Panc1 (cell line): ENCODE measurements around the gene TMEM108. TPM values are rescaled to one million over a fixed set of nuclear protein-coding genes. Genes with fewer than 3 reads are reported as not detected.

ENCODE experiments used
- ATAC-seq: fragments of 200-7000 bp; cut with Tn5 transposase; 2 replicates; pipeline ENCODE4 v1.9.1; 2020; ENCODE audit warnings: mild to moderate bottlenecking, moderate library complexity
- BruUV-seq: library from RNA; stranded (reverse); fragments of 400-500 nt; replicated peaks from 2 replicates; lab custom pipeline; 2021; lab: Mats Ljungman, UMichigan
- CTCF ChIA-PET: fragments of 300-600 bp; sonication (Branson Sonifier 250); formaldehyde crosslinking; loops from one replicate; lab custom pipeline; 2022; ENCODE audit warnings: antibody characterized with exemption; lab: Charles Lee
- POLR2A ChIA-PET: fragments of 300-600 bp; sonication (Branson Sonifier 250); formaldehyde crosslinking; loops from one replicate; lab custom pipeline; 2022; ENCODE audit warnings: antibody characterized with exemption; lab: Charles Lee
- DNase-seq: peaks from one replicate; pipeline ENCODE4 v3.0.0-alpha.2; 2010; ENCODE audit warnings: low read depth, low spot score
- H3K27ac ChIP-seq: 2 replicates; pipeline ENCODE4 v1.5.1; 2011; ENCODE audit warnings: mild to moderate bottlenecking, low read length, inconsistent platforms
- H3K27me3 ChIP-seq: fragments of 200-500 bp; sonication (Bioruptor generic); 2 replicates; pipeline ENCODE4 v1.6.0; 2014; ENCODE audit warnings: low read length, inconsistent platforms; ENCODE audit not compliant: control insufficient read depth, insufficient read depth
- H3K36me3 ChIP-seq: fragments of 200-500 bp; sonication (Bioruptor generic); 2 replicates; pipeline ENCODE4 v1.5.1; 2014; ENCODE audit warnings: inconsistent platforms, mild to moderate bottlenecking, low read length, moderate library complexity; ENCODE audit not compliant: control insufficient read depth, insufficient read depth
- H3K4me1 ChIP-seq: 2 replicates; pipeline ENCODE4 v1.5.1; 2011; ENCODE audit warnings: inconsistent platforms, mild to moderate bottlenecking, low read length, moderate library complexity; ENCODE audit not compliant: control insufficient read depth, insufficient read depth
- H3K4me3 ChIP-seq, 2 experiments: 2 replicates each; pipeline ENCODE4 v1.5.1; 2011 to 2012; ENCODE audit warnings: low read depth in 2 of 2, low read length in 2 of 2, mild to moderate bottlenecking in 2 of 2, inconsistent platforms in 1 of 2, moderate library complexity in 1 of 2
- H3K9me3 ChIP-seq: fragments of 200-500 bp; sonication (Bioruptor generic); 2 replicates; pipeline ENCODE4 v1.5.1; 2014; ENCODE audit warnings: low read depth, mild to moderate bottlenecking, inconsistent platforms, low read length, moderate library complexity; ENCODE audit not compliant: control insufficient read depth, insufficient read depth
- CTCF ChIP-seq: fragments of 450-650 bp; IDR thresholded peaks from 2 replicates; pipeline ENCODE4 v1.5.1; 2017; ENCODE audit warnings: mild to moderate bottlenecking
- POLR2AphosphoS5 ChIP-seq: IDR thresholded peaks from 2 replicates; pipeline ENCODE4 v1.6.1; 2012; ENCODE audit warnings: mild to moderate bottlenecking, low read depth, low read length, moderate library complexity
- SIN3A ChIP-seq: IDR thresholded peaks from 2 replicates; pipeline ENCODE4 v1.6.1; 2012; ENCODE audit warnings: low read depth, mild to moderate bottlenecking, low read length, moderate library complexity, borderline replicate concordance; ENCODE audit not compliant: insufficient read depth
- TCF7L2 ChIP-seq: IDR thresholded peaks from 2 replicates; pipeline ENCODE4 v1.6.1; 2011; ENCODE audit warnings: mild to moderate bottlenecking, low read depth, low read length, inconsistent platforms
- in situ Hi-C: cut with HindIII; loops from 2 replicates; pipeline ENCODE4 v1.10.0; 2016; ENCODE audit warnings: low sequenced_read_pairs, low pct_unique_long_range_greater_than_20kb
- intact Hi-C: fragments of 100-400 bp; cut with micrococcal nuclease; formaldehyde crosslinking; loops from one replicate; pipeline ENCODE4 v1.10.0; 2022; ENCODE audit not compliant: unreplicated experiment
- total RNA-seq: library from RNA; stranded (reverse); gene quantifications from one replicate; pipeline ENCODE4 v1.2.1, GENCODE V29; 2021; ENCODE audit not compliant: unreplicated experiment
- TF ChIP-seq, protein P1 (sequence below), 2 experiments: IDR thresholded peaks; 2 replicates each; pipeline ENCODE4 v1.6.1; 2011 to 2012; ENCODE audit warnings: low read depth in 2 of 2, control low read depth in 1 of 2, low read length in 1 of 2, mild to moderate bottlenecking in 1 of 2, moderate library complexity in 1 of 2; ENCODE audit not compliant: insufficient read depth in 1 of 2

The TMEM108 gene
- total RNA-seq, 1 experiment from 2014 or later: 0.41 TPM

DNA sequence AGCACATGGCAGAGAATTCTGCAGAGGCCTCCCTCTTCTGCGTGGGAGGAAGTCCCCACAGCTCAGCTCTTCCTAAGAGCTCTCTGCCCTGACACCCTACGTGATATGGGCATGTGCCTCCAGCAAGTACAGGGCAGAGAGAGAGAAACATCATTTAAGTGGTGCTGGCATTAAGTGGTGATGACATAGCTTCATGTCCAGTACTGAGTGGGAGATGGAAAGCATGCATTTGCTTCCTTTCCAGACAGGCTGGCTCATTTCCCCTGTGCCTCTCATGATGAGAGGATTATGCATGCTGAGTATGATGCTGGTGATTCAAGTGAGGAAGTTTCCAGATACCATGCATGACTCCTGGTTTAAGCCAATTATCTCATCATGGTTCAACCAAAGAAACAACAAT is 388.5 kb downstream of the TMEM108 start:
- no peak for ATAC-seq
- H3K27ac ChIP-seq: peak overlapping the region; percentile 32
- H3K4me1 ChIP-seq: peaks cover 17% of the 10 kb centered on the region
- DNase-seq: no peak
- no peaks in the 10 kb centered on the region for H3K36me3 ChIP-seq
- ChIA-PET CTCF (interaction anchor here (0.5 kb wide), 1 partner anchor 72 kb away, joined by 4 read pairs; no protein-coding TSS in a partner anchor), POLR2A (interaction anchor here (0.5 kb wide), 1 partner anchor 716 kb away, joined by 4 read pairs; no protein-coding TSS in a partner anchor)
- in situ Hi-C loops: no loop called here
- TF ChIP-seq SIN3A (no peak), CTCF (no peak), POLR2AphosphoS5 (no peak), TCF7L2 (no peak)
- TF ChIP-seq, protein P1, sequence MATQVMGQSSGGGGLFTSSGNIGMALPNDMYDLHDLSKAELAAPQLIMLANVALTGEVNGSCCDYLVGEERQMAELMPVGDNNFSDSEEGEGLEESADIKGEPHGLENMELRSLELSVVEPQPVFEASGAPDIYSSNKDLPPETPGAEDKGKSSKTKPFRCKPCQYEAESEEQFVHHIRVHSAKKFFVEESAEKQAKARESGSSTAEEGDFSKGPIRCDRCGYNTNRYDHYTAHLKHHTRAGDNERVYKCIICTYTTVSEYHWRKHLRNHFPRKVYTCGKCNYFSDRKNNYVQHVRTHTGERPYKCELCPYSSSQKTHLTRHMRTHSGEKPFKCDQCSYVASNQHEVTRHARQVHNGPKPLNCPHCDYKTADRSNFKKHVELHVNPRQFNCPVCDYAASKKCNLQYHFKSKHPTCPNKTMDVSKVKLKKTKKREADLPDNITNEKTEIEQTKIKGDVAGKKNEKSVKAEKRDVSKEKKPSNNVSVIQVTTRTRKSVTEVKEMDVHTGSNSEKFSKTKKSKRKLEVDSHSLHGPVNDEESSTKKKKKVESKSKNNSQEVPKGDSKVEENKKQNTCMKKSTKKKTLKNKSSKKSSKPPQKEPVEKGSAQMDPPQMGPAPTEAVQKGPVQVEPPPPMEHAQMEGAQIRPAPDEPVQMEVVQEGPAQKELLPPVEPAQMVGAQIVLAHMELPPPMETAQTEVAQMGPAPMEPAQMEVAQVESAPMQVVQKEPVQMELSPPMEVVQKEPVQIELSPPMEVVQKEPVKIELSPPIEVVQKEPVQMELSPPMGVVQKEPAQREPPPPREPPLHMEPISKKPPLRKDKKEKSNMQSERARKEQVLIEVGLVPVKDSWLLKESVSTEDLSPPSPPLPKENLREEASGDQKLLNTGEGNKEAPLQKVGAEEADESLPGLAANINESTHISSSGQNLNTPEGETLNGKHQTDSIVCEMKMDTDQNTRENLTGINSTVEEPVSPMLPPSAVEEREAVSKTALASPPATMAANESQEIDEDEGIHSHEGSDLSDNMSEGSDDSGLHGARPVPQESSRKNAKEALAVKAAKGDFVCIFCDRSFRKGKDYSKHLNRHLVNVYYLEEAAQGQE (IDR thresholded peaks at IDR 0.05; ENCODE audit: insufficient read depth in 1 of 2, low read depth in 2 of 2, low read length in 1 of 2): no peak
- intact Hi-C loops: no loop called here
- no TSS peak for BruUV-seq
- no peak overlapping the region for H3K4me3 ChIP-seq
- no peaks in the 10 kb centered on the region for H3K9me3 ChIP-seq
- H3K27me3 ChIP-seq: no peaks in the 10 kb centered on the region

GRCh38 chr3:133428552-133428951 is 390.4 kb downstream of the TMEM108 start:
- intact Hi-C loops: no loop called here
- 0 out of 2 replicates have a peak, but pooled peaks have one; percentile 31 for ATAC-seq
- TF ChIP-seq POLR2AphosphoS5: no peak
- no peak for TF ChIP-seq SIN3A
- TF ChIP-seq TCF7L2: no peak
- TF ChIP-seq CTCF: no peak
- TF ChIP-seq, protein P1 (IDR thresholded peaks at IDR 0.05; ENCODE audit: insufficient read depth in 1 of 2, low read depth in 2 of 2, low read length in 1 of 2): no peak

More at GRCh38 chr3:133428552-133428951, 390.4 kb downstream of the TMEM108 start:
- peaks cover 12% of the 10 kb centered on the region for H3K4me1 ChIP-seq
- H3K27me3 ChIP-seq: no peaks in the 10 kb centered on the region
- ChIA-PET POLR2A (no interaction called here), CTCF (no interaction called here)
- in situ Hi-C loops: no loop called here
- H3K9me3 ChIP-seq: no peaks in the 10 kb centered on the region
- no peak overlapping the region for H3K4me3 ChIP-seq
- no peaks in the 10 kb centered on the region for H3K36me3 ChIP-seq
- BruUV-seq: no TSS peak
- H3K27ac ChIP-seq: peak overlapping the region; percentile 75
- no peak for DNase-seq
